ENCODE data around the gene SLC6A6.

The SLC6A6 gene

GRCh38 chr3:14494279-14494972 lies 92.0 kb downstream of the SLC6A6 start:
- TF ChIP-seq CTCF (IDR thresholded peaks at IDR 0.05; ENCODE audit: low read length) (no peak), EZH2 (optimal IDR thresholded peaks at IDR 0.05; ENCODE audit: low read depth, low read length) (no peak), EZH2phosphoT487 (IDR thresholded peaks at IDR 0.05; ENCODE audit: low read length) (no peak)
- H3K4me1 ChIP-seq (ENCODE audit: low read length) = no peaks in the 10 kb centered on the region

DNA sequence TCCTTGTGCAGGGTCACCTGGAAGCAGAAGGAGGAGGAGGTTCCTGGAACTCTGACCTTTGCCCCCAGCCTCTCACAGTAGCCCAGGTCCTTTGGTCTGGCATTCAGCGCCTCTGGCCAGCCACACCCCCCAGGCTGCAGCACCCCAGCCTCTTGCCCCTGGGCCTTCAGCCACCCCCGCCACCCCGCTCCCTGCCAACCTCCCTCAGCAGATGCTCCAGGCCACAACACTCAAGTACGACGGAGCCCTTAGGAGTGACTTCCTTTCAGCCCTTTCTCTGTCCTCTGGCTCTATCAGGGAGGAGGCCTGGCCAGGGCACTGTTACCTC lies 92.5 kb downstream of the SLC6A6 start:
- Histone ChIP-seq H3K27ac (ENCODE audit: low read length) (no peak overlapping the region), H3K9me2 (replicated peaks; ENCODE audit: insufficient read depth, low read length) (no peaks in the 10 kb centered on the region), H3K4me1 (ENCODE audit: low read length) (no peaks in the 10 kb centered on the region), H3K9me3 (replicated peaks; ENCODE audit: insufficient read depth, low read length) (no peaks in the 10 kb centered on the region), H3K4me2 (ENCODE audit: low read depth, low read length) (no peak overlapping the region), H3K4me3 (ENCODE audit: low read length) (no peak overlapping the region), H3K36me3 (replicated peaks; ENCODE audit: insufficient read depth, low read length) (no peaks in the 10 kb centered on the region), H3F3A (ENCODE audit: insufficient read depth, low read length) (no peaks in the 10 kb centered on the region), H3K27me3 (replicated peaks; ENCODE audit: insufficient read depth, low read length) (no peaks in the 10 kb centered on the region), H2AFZ (ENCODE audit: low read length) (no peak overlapping the region), H4K20me1 (ENCODE audit: insufficient read depth, low read length) (no peaks in the 10 kb centered on the region), H3K9ac (ENCODE audit: low read length) (no peak overlapping the region), H3K79me2 (ENCODE audit: low read length) (no peaks in the 10 kb centered on the region)
- DNase-seq = no peak
- no peak for TF ChIP-seq EZH2phosphoT487 (IDR thresholded peaks at IDR 0.05; ENCODE audit: low read length)

More at GRCh38 chr3:14494279-14494972, 92.0 kb downstream of the SLC6A6 start:
- no peaks in the 10 kb centered on the region for H3K9me2 ChIP-seq (replicated peaks; ENCODE audit: insufficient read depth, low read length)
- no peaks in the 10 kb centered on the region for H3K9me3 ChIP-seq (replicated peaks; ENCODE audit: insufficient read depth, low read length)
- H2AFZ ChIP-seq (ENCODE audit: low read length) = no peak overlapping the region
- H3K27me3 ChIP-seq (replicated peaks; ENCODE audit: insufficient read depth, low read length) = no peaks in the 10 kb centered on the region
- no peaks in the 10 kb centered on the region for H4K20me1 ChIP-seq (ENCODE audit: insufficient read depth, low read length)
- no peaks in the 10 kb centered on the region for H3K36me3 ChIP-seq (replicated peaks; ENCODE audit: insufficient read depth, low read length)
- DNase-seq = no peak
- H3K9ac ChIP-seq (ENCODE audit: low read length) = no peak overlapping the region
- no peak overlapping the region for H3K27ac ChIP-seq (ENCODE audit: low read length)
- no peak overlapping the region for H3K4me3 ChIP-seq (ENCODE audit: low read length)
- no peaks in the 10 kb centered on the region for H3K79me2 ChIP-seq (ENCODE audit: low read length)
- no peaks in the 10 kb centered on the region for H3F3A ChIP-seq (ENCODE audit: insufficient read depth, low read length)
- H3K4me2 ChIP-seq (ENCODE audit: low read depth, low read length) = no peak overlapping the region

- Histone ChIP-seq H3K9ac (ENCODE audit: low read length) (no peak overlapping the region), H3K36me3 (replicated peaks; ENCODE audit: insufficient read depth, low read length) (no peaks in the 10 kb centered on the region), H3K4me2 (ENCODE audit: low read depth, low read length) (no peak overlapping the region), H3K4me1 (ENCODE audit: low read length) (no peaks in the 10 kb centered on the region), H2AFZ (ENCODE audit: low read length) (no peak overlapping the region), H3F3A (ENCODE audit: insufficient read depth, low read length) (no peaks in the 10 kb centered on the region), H3K9me3 (replicated peaks; ENCODE audit: insufficient read depth, low read length) (no peaks in the 10 kb centered on the region), H3K4me3 (ENCODE audit: low read length) (no peak overlapping the region), H3K27ac (ENCODE audit: low read length) (no peak overlapping the region), H3K27me3 (replicated peaks; ENCODE audit: insufficient read depth, low read length) (no peaks in the 10 kb centered on the region), H3K9me2 (replicated peaks; ENCODE audit: insufficient read depth, low read length) (no peaks in the 10 kb centered on the region), H4K20me1 (ENCODE audit: insufficient read depth, low read length) (no peaks in the 10 kb centered on the region), H3K79me2 (ENCODE audit: low read length) (no peaks in the 10 kb centered on the region)
- TF ChIP-seq EZH2phosphoT487 (IDR thresholded peaks at IDR 0.05; ENCODE audit: low read length) = no peak
- TF ChIP-seq CTCF (IDR thresholded peaks at IDR 0.05; ENCODE audit: low read length) = no peak
- TF ChIP-seq EZH2 (optimal IDR thresholded peaks at IDR 0.05; ENCODE audit: low read depth, low read length) = no peak
- no peak for DNase-seq
Observed at GRCh38 chr3:14496351-14496750, 93.9 kb downstream of the SLC6A6 start.

DNA sequence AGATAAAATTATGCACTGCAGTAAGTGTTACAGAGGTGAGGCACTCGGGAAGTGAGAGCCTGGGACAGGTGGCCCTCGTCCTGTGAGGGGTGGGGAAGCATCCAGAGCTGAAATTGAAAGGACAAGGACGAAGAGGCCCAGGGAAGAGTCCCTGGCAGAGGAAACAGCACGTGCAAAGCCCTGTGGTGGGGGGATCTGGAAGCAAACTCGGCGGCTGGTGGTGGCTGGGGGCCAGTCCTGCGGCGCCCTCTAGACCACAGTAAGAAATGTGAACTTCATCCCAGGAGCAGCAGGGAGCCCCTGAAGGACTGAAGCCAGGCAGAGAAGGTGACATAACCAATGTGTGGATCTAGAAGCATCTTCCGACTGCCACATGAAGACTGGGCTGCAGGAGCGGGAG lies 94.9 kb downstream of the SLC6A6 start:
- no peaks in the 10 kb centered on the region for H3K79me2 ChIP-seq (ENCODE audit: low read length)
- H3K27ac ChIP-seq (ENCODE audit: low read length) = no peak overlapping the region
- no peaks in the 10 kb centered on the region for H3F3A ChIP-seq (ENCODE audit: insufficient read depth, low read length)
- no peaks in the 10 kb centered on the region for H3K36me3 ChIP-seq (replicated peaks; ENCODE audit: insufficient read depth, low read length)
- H3K4me1 ChIP-seq (ENCODE audit: low read length) = no peaks in the 10 kb centered on the region
- H3K9me2 ChIP-seq (replicated peaks; ENCODE audit: insufficient read depth, low read length) = no peaks in the 10 kb centered on the region
- no peaks in the 10 kb centered on the region; the same call in 1 of the 2 replicates for H3K27me3 ChIP-seq (replicated peaks; ENCODE audit: insufficient read depth, low read length)
- DNase-seq = no peak
- no peaks in the 10 kb centered on the region for H3K9me3 ChIP-seq (replicated peaks; ENCODE audit: insufficient read depth, low read length)
- no peak for TF ChIP-seq EZH2phosphoT487 (IDR thresholded peaks at IDR 0.05; ENCODE audit: low read length)
- no peak overlapping the region for H3K4me3 ChIP-seq (ENCODE audit: low read length)
- H3K9ac ChIP-seq (ENCODE audit: low read length) = no peak overlapping the region
- H2AFZ ChIP-seq (ENCODE audit: low read length) = no peak overlapping the region
- H4K20me1 ChIP-seq (ENCODE audit: insufficient read depth, low read length) = no peaks in the 10 kb centered on the region
- no peak overlapping the region for H3K4me2 ChIP-seq (ENCODE audit: low read depth, low read length)
